WTC11 (cell line): ENCODE results near the gene TREM2. TPM values are rescaled to one million over a fixed set of nuclear protein-coding genes. Genes with fewer than 3 reads are reported as not detected.

Source experiments
- ATAC-seq: fragments of 200-7000 bp; cut with Tn5 transposase; 2 replicates; pipeline ENCODE4 v1.10.0; 2021; ENCODE audit warnings: mild to moderate bottlenecking, moderate library complexity
- CTCF ChIA-PET: fragments of 300-600 bp; sonication (Branson Sonifier 250); formaldehyde crosslinking; loops from one replicate; lab custom pipeline; 2021; ENCODE audit warnings: antibody characterized with exemption; lab: Charles Lee
- POLR2A ChIA-PET: fragments of 350-600 bp; sonication (Branson Sonifier 250); formaldehyde crosslinking; loops from one replicate; lab custom pipeline; 2021; ENCODE audit warnings: antibody characterized with exemption; lab: Charles Lee
- DNase-seq: peaks from one replicate; pipeline ENCODE4 v3.0.0; 2021; ENCODE audit warnings: low spot score
- H3K27ac Mint-ChIP-seq: 2 replicates; pipeline ENCODE4 v1.8.0; 2021; ENCODE audit warnings: mixed read lengths
- H3K27me3 Mint-ChIP-seq: 2 replicates; pipeline ENCODE4 v1.8.0; 2021; ENCODE audit warnings: low read depth, mild to moderate bottlenecking, moderate library complexity, mixed read lengths
- H3K36me3 Mint-ChIP-seq: 2 replicates; pipeline ENCODE4 v1.8.0; 2021; ENCODE audit warnings: mixed read lengths
- H3K4me1 Mint-ChIP-seq: 2 replicates; pipeline ENCODE4 v1.8.0; 2022; ENCODE audit warnings: mixed read lengths
- H3K4me3 Mint-ChIP-seq: 2 replicates; pipeline ENCODE4 v1.8.0; 2021; ENCODE audit warnings: mild to moderate bottlenecking, moderate library complexity, mixed read lengths
- H3K9me3 Mint-ChIP-seq: 2 replicates; pipeline ENCODE4 v1.8.0; 2021; ENCODE audit warnings: mixed read lengths
- AR ChIP-seq: fragments of 250-450 bp; sonication (Bioruptor Pico); IDR thresholded peaks from 2 replicates; pipeline ENCODE4 v1.9.0; 2021; ENCODE audit warnings: mild to moderate bottlenecking
- ATF2 ChIP-seq: sonication (generic); formaldehyde crosslinking; IDR thresholded peaks from 2 replicates; pipeline ENCODE4 v1.8.1; 2022; ENCODE audit warnings: low read depth, missing genetic modification reagents, borderline replicate concordance
- ATF3 ChIP-seq: sonication (generic); formaldehyde crosslinking; conservative IDR thresholded peaks from 2 replicates; pipeline ENCODE4 v1.8.1; 2022; ENCODE audit warnings: mild to moderate bottlenecking, missing genetic modification reagents
- CBFB ChIP-seq: sonication (generic); formaldehyde crosslinking; IDR thresholded peaks from 2 replicates; pipeline ENCODE4 v1.8.1; 2022; ENCODE audit warnings: mild to moderate bottlenecking, low read depth, missing genetic modification reagents
- E2F5 ChIP-seq: sonication (generic); formaldehyde crosslinking; IDR thresholded peaks from 2 replicates; pipeline ENCODE4 v1.8.1; 2022; ENCODE audit warnings: mild to moderate bottlenecking, moderate library complexity, missing genetic modification reagents
- GRHL2 ChIP-seq: fragments of 250-450 bp; sonication (Bioruptor Pico); IDR thresholded peaks from 2 replicates; pipeline ENCODE4 v1.8.0; 2022; ENCODE audit warnings: mild to moderate bottlenecking, moderate library complexity; ENCODE audit not compliant: insufficient replicate concordance, severe bottlenecking
- MLX ChIP-seq: sonication (generic); formaldehyde crosslinking; IDR thresholded peaks from 2 replicates; pipeline ENCODE4 v1.8.1; 2023; ENCODE audit warnings: mild to moderate bottlenecking, missing genetic modification reagents, moderate library complexity
- MYBL2 ChIP-seq: sonication (generic); formaldehyde crosslinking; IDR thresholded peaks from 2 replicates; pipeline ENCODE4 v1.8.1; 2023; ENCODE audit warnings: mild to moderate bottlenecking, moderate library complexity, missing genetic modification reagents
- PREB ChIP-seq: sonication (generic); formaldehyde crosslinking; IDR thresholded peaks from 2 replicates; pipeline ENCODE4 v1.8.1; 2022; ENCODE audit warnings: mild to moderate bottlenecking, missing genetic modification reagents, moderate library complexity, borderline replicate concordance
- SMAD4 ChIP-seq: sonication (generic); formaldehyde crosslinking; IDR thresholded peaks from 2 replicates; pipeline ENCODE4 v1.8.0; 2022; ENCODE audit warnings: mild to moderate bottlenecking, missing genetic modification reagents
- TCF7 ChIP-seq: sonication (generic); formaldehyde crosslinking; IDR thresholded peaks from 2 replicates; pipeline ENCODE4 v1.8.0; 2022; ENCODE audit warnings: mild to moderate bottlenecking, low read depth, missing genetic modification reagents, moderate library complexity
- TEAD1 ChIP-seq: sonication (generic); formaldehyde crosslinking; IDR thresholded peaks from 2 replicates; pipeline ENCODE4 v1.8.0; 2022; ENCODE audit warnings: mild to moderate bottlenecking, missing genetic modification reagents
- TEAD4 ChIP-seq: sonication (generic); formaldehyde crosslinking; IDR thresholded peaks from 2 replicates; pipeline ENCODE4 v1.8.0; 2022; ENCODE audit warnings: mild to moderate bottlenecking, missing genetic modification reagents
- TP53 ChIP-seq: sonication (generic); formaldehyde crosslinking; IDR thresholded peaks from 2 replicates; pipeline ENCODE4 v1.8.1; 2023; ENCODE audit warnings: mild to moderate bottlenecking, missing genetic modification reagents
- USF1 ChIP-seq: sonication (generic); formaldehyde crosslinking; IDR thresholded peaks from 2 replicates; pipeline ENCODE4 v1.8.0; 2022; ENCODE audit warnings: mild to moderate bottlenecking, missing genetic modification reagents
- ZMAT4 ChIP-seq: fragments of 250-450 bp; sonication (Bioruptor Pico); IDR thresholded peaks from 2 replicates; pipeline ENCODE4 v1.9.0; 2021; ENCODE audit warnings: mild to moderate bottlenecking
- ZNF121 ChIP-seq: sonication (generic); formaldehyde crosslinking; IDR thresholded peaks from 2 replicates; pipeline ENCODE4 v1.8.0; 2023; ENCODE audit warnings: missing genetic modification reagents
- ZNF232 ChIP-seq: sonication (generic); formaldehyde crosslinking; IDR thresholded peaks from 2 replicates; pipeline ENCODE4 v1.8.0; 2022; ENCODE audit warnings: mild to moderate bottlenecking, missing genetic modification reagents
- ZNF416 ChIP-seq: fragments of 250-450 bp; sonication (Bioruptor Pico); IDR thresholded peaks from 2 replicates; pipeline ENCODE4 v1.9.0; 2021; ENCODE audit warnings: mild to moderate bottlenecking, inconsistent platforms
- total RNA-seq: library from RNA; stranded (reverse); gene quantifications from 3 replicates; pipeline ENCODE4 v1.2.3, GENCODE V29; 2021

The TREM2 gene
- total RNA-seq, 1 experiment from 2014 or later = not detected

GRCh38 chr6:41174610-41175009 lies 11.7 kb upstream of the TREM2 start:
- H3K36me3 Mint-ChIP-seq = no peaks in the 10 kb centered on the region
- DNase-seq (no peak), ATAC-seq (no peak)
- no peaks in the 10 kb centered on the region for H3K9me3 Mint-ChIP-seq
- no peak overlapping the region for H3K4me3 Mint-ChIP-seq
- no peak overlapping the region for H3K27ac Mint-ChIP-seq
- TF ChIP-seq AR (CRISPR knock-in tag) = no peak
- TF ChIP-seq MYBL2 (CRISPR knock-in tag) = no peak
- no peak for TF ChIP-seq PREB
- no peak for TF ChIP-seq ZMAT4 (CRISPR knock-in tag)
- no peak for TF ChIP-seq E2F5
- TF ChIP-seq ATF3 (CRISPR knock-in tag) = no peak
- no peak for TF ChIP-seq USF1 (CRISPR knock-in tag)
- TF ChIP-seq ATF2 (CRISPR knock-in tag) = no peak
- no peak for TF ChIP-seq ZNF416
- TF ChIP-seq GRHL2 = no peak
- TF ChIP-seq TEAD4 (CRISPR knock-in tag) = no peak
- TF ChIP-seq MLX (CRISPR knock-in tag) = no peak
- no peak for TF ChIP-seq ZNF232 (CRISPR knock-in tag)
- no peak for TF ChIP-seq TCF7 (CRISPR knock-in tag)
- no peak for TF ChIP-seq TP53 (CRISPR knock-in tag)
- TF ChIP-seq TEAD1 (CRISPR knock-in tag) = no peak
- no peak for TF ChIP-seq CBFB (CRISPR knock-in tag)
- no peak for TF ChIP-seq ZNF121 (CRISPR knock-in tag)
- no peak for TF ChIP-seq SMAD4 (CRISPR knock-in tag)
- POLR2A ChIA-PET = interaction anchor here (0.6 kb wide), 1 partner anchor 64 kb away, joined by 4 read pairs; no protein-coding TSS in a partner anchor
- peaks cover 16% of the 10 kb centered on the region for H3K4me1 Mint-ChIP-seq
- CTCF ChIA-PET = no interaction called here
- no peaks in the 10 kb centered on the region for H3K27me3 Mint-ChIP-seq
